ENCODE results near the gene MMP14.
"Not testable (repeated sequence)": the region's sequence is repeated elsewhere in the genome, so short reads cannot be mapped to it uniquely, and the experiment has no call there.

The MMP14 gene

GRCh38 chr14:22854296-22854695 lies 17.9 kb downstream of the MMP14 start:
- H3K4me3 ChIP-seq (ENCODE audit: low read depth in 1 of 5, low read length in 5 of 5); H3K9me3 ChIP-seq (ENCODE audit: control insufficient read depth in 5 of 5, low read length in 5 of 5); H3K27me3 ChIP-seq (ENCODE audit: control insufficient read depth in 5 of 5, insufficient read depth in 4 of 5, low read length in 5 of 5); H3K27ac ChIP-seq (ENCODE audit: low read depth, low read length); H3K9ac ChIP-seq (ENCODE audit: low read length in 5 of 5); H3K36me3 ChIP-seq (ENCODE audit: control insufficient read depth in 5 of 5, insufficient read depth in 5 of 5, low read length in 5 of 5): not testable (repeated sequence)
- peaks cover 10 to 37% (median 33%) of the 10 kb centered on the region in 5 donors for H3K4me1 ChIP-seq (ENCODE audit: control insufficient read depth in 5 of 5, insufficient read depth in 5 of 5, low read length in 5 of 5)

GRCh38 chr14:22854963-22855724 lies 18.8 kb downstream of the MMP14 start:
- Histone ChIP-seq H3K9me3 (ENCODE audit: control insufficient read depth in 5 of 5, low read length in 5 of 5) (peaks cover 0 to 3% (median 0%) of the 10 kb centered on the region in 5 donors), H3K4me1 (ENCODE audit: control insufficient read depth in 5 of 5, insufficient read depth in 5 of 5, low read length in 5 of 5) (peaks cover 8 to 29% (median 25%) of the 10 kb centered on the region in 5 donors), H3K27ac (ENCODE audit: low read depth, low read length) (no peak overlapping the region), H3K27me3 (ENCODE audit: control insufficient read depth in 5 of 5, insufficient read depth in 4 of 5, low read length in 5 of 5) (no peaks in the 10 kb centered on the region), H3K36me3 (ENCODE audit: control insufficient read depth in 5 of 5, insufficient read depth in 5 of 5, low read length in 5 of 5) (no peaks in the 10 kb centered on the region), H3K9ac (ENCODE audit: low read length in 5 of 5) (no peak overlapping the region), H3K4me3 (ENCODE audit: low read depth in 1 of 5, low read length in 5 of 5) (no peak overlapping the region)

GRCh38 chr14:22856428-22856827 lies 20.0 kb downstream of the MMP14 start:
- Histone ChIP-seq H3K4me1 (ENCODE audit: control insufficient read depth in 5 of 5, insufficient read depth in 5 of 5, low read length in 5 of 5) (peaks cover 4 to 16% (median 12%) of the 10 kb centered on the region in 5 donors), H3K9me3 (ENCODE audit: control insufficient read depth in 5 of 5, low read length in 5 of 5) (peaks cover 0 to 3% (median 0%) of the 10 kb centered on the region in 5 donors), H3K9ac (ENCODE audit: low read length in 5 of 5) (no peak overlapping the region), H3K27ac (ENCODE audit: low read depth, low read length) (no peak overlapping the region), H3K4me3 (ENCODE audit: low read depth in 1 of 5, low read length in 5 of 5) (no peak overlapping the region), H3K27me3 (ENCODE audit: control insufficient read depth in 5 of 5, insufficient read depth in 4 of 5, low read length in 5 of 5) (no peaks in the 10 kb centered on the region), H3K36me3 (ENCODE audit: control insufficient read depth in 5 of 5, insufficient read depth in 5 of 5, low read length in 5 of 5) (no peaks in the 10 kb centered on the region)

- not testable (repeated sequence) for H3K27ac ChIP-seq (ENCODE audit: low read depth, low read length); H3K36me3 ChIP-seq (ENCODE audit: control insufficient read depth in 5 of 5, insufficient read depth in 5 of 5, low read length in 5 of 5); H3K4me1 ChIP-seq (ENCODE audit: control insufficient read depth in 5 of 5, insufficient read depth in 5 of 5, low read length in 5 of 5); H3K9ac ChIP-seq (ENCODE audit: low read length in 5 of 5); H3K9me3 ChIP-seq (ENCODE audit: control insufficient read depth in 5 of 5, low read length in 5 of 5); H3K4me3 ChIP-seq (ENCODE audit: low read depth in 1 of 5, low read length in 5 of 5); H3K27me3 ChIP-seq (ENCODE audit: control insufficient read depth in 5 of 5, insufficient read depth in 4 of 5, low read length in 5 of 5)
Measured at GRCh38 chr14:22860377-22860776, 24.0 kb downstream of the MMP14 start.

- H3K4me3 ChIP-seq (ENCODE audit: low read depth in 1 of 5, low read length in 5 of 5), result no peak overlapping the region
- H3K9me3 ChIP-seq (ENCODE audit: control insufficient read depth in 5 of 5, low read length in 5 of 5), result peaks cover 0 to 3% (median 0%) of the 10 kb centered on the region in 5 donors
- no peak overlapping the region for H3K9ac ChIP-seq (ENCODE audit: low read length in 5 of 5)
- no peak overlapping the region for H3K27ac ChIP-seq (ENCODE audit: low read depth, low read length)
- no peaks in the 10 kb centered on the region for H3K4me1 ChIP-seq (ENCODE audit: control insufficient read depth in 5 of 5, insufficient read depth in 5 of 5, low read length in 5 of 5)
- no peaks in the 10 kb centered on the region for H3K27me3 ChIP-seq (ENCODE audit: control insufficient read depth in 5 of 5, insufficient read depth in 4 of 5, low read length in 5 of 5)
- H3K36me3 ChIP-seq (ENCODE audit: control insufficient read depth in 5 of 5, insufficient read depth in 5 of 5, low read length in 5 of 5), result no peaks in the 10 kb centered on the region
Measured at GRCh38 chr14:22861651-22862050, 25.3 kb downstream of the MMP14 start.

- no peaks in the 10 kb centered on the region for H3K9me3 ChIP-seq (ENCODE audit: control insufficient read depth in 5 of 5, low read length in 5 of 5)
- no peak overlapping the region for H3K27ac ChIP-seq (ENCODE audit: low read depth, low read length)
- no peak overlapping the region for H3K4me3 ChIP-seq (ENCODE audit: low read depth in 1 of 5, low read length in 5 of 5)
- no peak overlapping the region for H3K9ac ChIP-seq (ENCODE audit: low read length in 5 of 5)
- H3K27me3 ChIP-seq (ENCODE audit: control insufficient read depth in 5 of 5, insufficient read depth in 4 of 5, low read length in 5 of 5), result no peaks in the 10 kb centered on the region
- no peaks in the 10 kb centered on the region for H3K4me1 ChIP-seq (ENCODE audit: control insufficient read depth in 5 of 5, insufficient read depth in 5 of 5, low read length in 5 of 5)
- no peaks in the 10 kb centered on the region for H3K36me3 ChIP-seq (ENCODE audit: control insufficient read depth in 5 of 5, insufficient read depth in 5 of 5, low read length in 5 of 5)
Measured at GRCh38 chr14:22864979-22865378, 28.6 kb downstream of the MMP14 start.

GRCh38 chr14:22865424-22866405 lies 29.3 kb downstream of the MMP14 start:
- no peak overlapping the region for H3K4me3 ChIP-seq (ENCODE audit: low read depth in 1 of 5, low read length in 5 of 5)
- peaks cover 0 to 4% (median 4%) of the 10 kb centered on the region in 5 donors for H3K4me1 ChIP-seq (ENCODE audit: control insufficient read depth in 5 of 5, insufficient read depth in 5 of 5, low read length in 5 of 5)
- H3K9ac ChIP-seq (ENCODE audit: low read length in 5 of 5), result no peak overlapping the region
- H3K36me3 ChIP-seq (ENCODE audit: control insufficient read depth in 5 of 5, insufficient read depth in 5 of 5, low read length in 5 of 5), result no peaks in the 10 kb centered on the region
- H3K27ac ChIP-seq (ENCODE audit: low read depth, low read length), result no peak overlapping the region
- no peaks in the 10 kb centered on the region for H3K27me3 ChIP-seq (ENCODE audit: control insufficient read depth in 5 of 5, insufficient read depth in 4 of 5, low read length in 5 of 5)
- H3K9me3 ChIP-seq (ENCODE audit: control insufficient read depth in 5 of 5, low read length in 5 of 5), result no peaks in the 10 kb centered on the region

GRCh38 chr14:22866874-22867273 lies 30.5 kb downstream of the MMP14 start:
- Histone ChIP-seq H3K4me1 (ENCODE audit: control insufficient read depth in 5 of 5, insufficient read depth in 5 of 5, low read length in 5 of 5) (peaks cover 0 to 10% (median 8%) of the 10 kb centered on the region in 5 donors), H3K36me3 (ENCODE audit: control insufficient read depth in 5 of 5, insufficient read depth in 5 of 5, low read length in 5 of 5) (no peaks in the 10 kb centered on the region)

GRCh38 chr14:22870811-22871223 lies 34.4 kb downstream of the MMP14 start:
- Histone ChIP-seq H3K27ac (ENCODE audit: low read depth, low read length) (peak overlapping the region; percentile 99), H3K4me1 (ENCODE audit: control insufficient read depth in 5 of 5, insufficient read depth in 5 of 5, low read length in 5 of 5) (peaks cover 1 to 18% (median 15%) of the 10 kb centered on the region in 5 donors), H3K4me3 (ENCODE audit: low read depth in 1 of 5, low read length in 5 of 5) (peak overlapping the region; percentile 79 to 88 (median 86)), H3K9me3 (ENCODE audit: control insufficient read depth in 5 of 5, low read length in 5 of 5) (no peaks in the 10 kb centered on the region), H3K27me3 (ENCODE audit: control insufficient read depth in 5 of 5, insufficient read depth in 4 of 5, low read length in 5 of 5) (no peaks in the 10 kb centered on the region), H3K36me3 (ENCODE audit: control insufficient read depth in 5 of 5, insufficient read depth in 5 of 5, low read length in 5 of 5) (peaks cover 0 to 26% (median 20%) of the 10 kb centered on the region in 5 donors), H3K9ac (ENCODE audit: low read length in 5 of 5) (peak overlapping the region; percentile 93 to 99 (median 96))

More at GRCh38 chr14:22866874-22867273, 30.5 kb downstream of the MMP14 start:
- H3K27me3 ChIP-seq (ENCODE audit: control insufficient read depth in 5 of 5, insufficient read depth in 4 of 5, low read length in 5 of 5), result no peaks in the 10 kb centered on the region
- no peak overlapping the region for H3K27ac ChIP-seq (ENCODE audit: low read depth, low read length)
- H3K9me3 ChIP-seq (ENCODE audit: control insufficient read depth in 5 of 5, low read length in 5 of 5), result no peaks in the 10 kb centered on the region
- no peak overlapping the region for H3K9ac ChIP-seq (ENCODE audit: low read length in 5 of 5)
- no peak overlapping the region for H3K4me3 ChIP-seq (ENCODE audit: low read depth in 1 of 5, low read length in 5 of 5)

Measured in subcutaneous abdominal adipose tissue (tissue), 5 donors.